IPS-15b (cell line): ENCODE measurements around the gene HTR2B.
"Not testable (repeated sequence)": the region's sequence is repeated elsewhere in the genome, so short reads cannot be mapped to it uniquely, and the experiment has no call there.

ENCODE experiments used
- H3K27me3 ChIP-seq: one replicate; pipeline ENCODE4 v1.6.1; 2013; ENCODE audit warnings: low read length; ENCODE audit not compliant: control insufficient read depth, insufficient read depth
- H3K36me3 ChIP-seq: one replicate; pipeline ENCODE4 v1.6.1; 2013; ENCODE audit warnings: low read length; ENCODE audit not compliant: control insufficient read depth, insufficient read depth
- H3K4me1 ChIP-seq: one replicate; pipeline ENCODE4 v1.6.1; 2013; ENCODE audit warnings: mild to moderate bottlenecking, low read length; ENCODE audit not compliant: control insufficient read depth, insufficient read depth
- H3K4me3 ChIP-seq: one replicate; pipeline ENCODE4 v1.5.1; 2013; ENCODE audit warnings: low read depth, low read length
- H3K9ac ChIP-seq: one replicate; pipeline ENCODE4 v1.6.1; 2013; ENCODE audit warnings: low read depth, mild to moderate bottlenecking, low read length
- H3K9me3 ChIP-seq: one replicate; pipeline ENCODE4 v1.6.1; 2013; ENCODE audit warnings: mild to moderate bottlenecking, low read length; ENCODE audit not compliant: control insufficient read depth, insufficient read depth

HTR2B gene

GRCh38 chr2:231068525-231069222, 56.2 kb downstream of the HTR2B start:
- peaks cover 22% of the 10 kb centered on the region for H3K36me3 ChIP-seq

GRCh38 chr2:231067531-231067930, 57.3 kb downstream of the HTR2B start:
- H3K9ac ChIP-seq, H3K4me1 ChIP-seq, H3K9me3 ChIP-seq, H3K4me3 ChIP-seq, H3K27me3 ChIP-seq: not testable (repeated sequence)
- peaks cover 22% of the 10 kb centered on the region for H3K36me3 ChIP-seq

More at GRCh38 chr2:231068525-231069222, 56.2 kb downstream of the HTR2B start:
- H3K27me3 ChIP-seq, result no peaks in the 10 kb centered on the region
- no peaks in the 10 kb centered on the region for H3K9me3 ChIP-seq
- no peak overlapping the region for H3K9ac ChIP-seq
- no peaks in the 10 kb centered on the region for H3K4me1 ChIP-seq
- H3K4me3 ChIP-seq, result no peak overlapping the region

GRCh38 chr2:231065966-231066365, 58.9 kb downstream of the HTR2B start:
- Histone ChIP-seq H3K27me3 (no peaks in the 10 kb centered on the region), H3K9me3 (no peaks in the 10 kb centered on the region), H3K4me3 (no peak overlapping the region), H3K4me1 (no peaks in the 10 kb centered on the region), H3K36me3 (peaks cover 22% of the 10 kb centered on the region), H3K9ac (no peak overlapping the region)

- no peaks in the 10 kb centered on the region for H3K4me1 ChIP-seq
- H3K36me3 ChIP-seq, result peaks cover 11% of the 10 kb centered on the region
- H3K9ac ChIP-seq, result no peak overlapping the region
- H3K4me3 ChIP-seq, result no peak overlapping the region
- H3K27me3 ChIP-seq, result no peaks in the 10 kb centered on the region
- H3K9me3 ChIP-seq, result no peaks in the 10 kb centered on the region
These were observed 61.5 kb downstream of the HTR2B start for GRCh38 chr2:231063347-231063746.

- H3K4me1 ChIP-seq, result peaks cover 5% of the 10 kb centered on the region
- H3K9me3 ChIP-seq, result no peaks in the 10 kb centered on the region
- H3K36me3 ChIP-seq, result peaks cover 7% of the 10 kb centered on the region
- H3K4me3 ChIP-seq, result no peak overlapping the region
- H3K27me3 ChIP-seq, result no peaks in the 10 kb centered on the region
- H3K9ac ChIP-seq, result no peak overlapping the region
These were observed 62.1 kb downstream of the HTR2B start for GRCh38 chr2:231062776-231063175.

GRCh38 chr2:231059756-231060155, 65.1 kb downstream of the HTR2B start:
- Histone ChIP-seq H3K4me3 (no peak overlapping the region), H3K36me3 (peaks cover 1% of the 10 kb centered on the region), H3K9me3 (no peaks in the 10 kb centered on the region), H3K9ac (no peak overlapping the region), H3K4me1 (peaks cover 5% of the 10 kb centered on the region), H3K27me3 (no peaks in the 10 kb centered on the region)

GRCh38 chr2:231058761-231059550, 65.9 kb downstream of the HTR2B start:
- H3K4me3 ChIP-seq, result no peak overlapping the region
- no peaks in the 10 kb centered on the region for H3K36me3 ChIP-seq
- H3K9me3 ChIP-seq, result no peaks in the 10 kb centered on the region
- H3K27me3 ChIP-seq, result peaks cover 7% of the 10 kb centered on the region
- peaks cover 5% of the 10 kb centered on the region for H3K4me1 ChIP-seq
- H3K9ac ChIP-seq, result no peak overlapping the region
